Spleen (tissue), 11 donors: Measurements from ENCODE around the gene RIMS3. TPM values are rescaled to one million over a fixed set of nuclear protein-coding genes. Genes with fewer than 3 reads are reported as not detected.

ENCODE experiments used
- DNase-seq: peaks from one replicate; pipeline ENCODE4 v3.0.0-alpha.2; 2020
- H3K27ac ChIP-seq, 8 donors: fragments of 200-600 bp; sonication (generic) in 7 of 8; 1 replicate in 4 of 8; 2 replicates in 4 of 8; pipeline versions ENCODE4 v1.5.0 to v1.8.0; 2016 to 2021; ENCODE audit warnings: inconsistent platforms in 4 of 8, mild to moderate bottlenecking in 4 of 8, moderate library complexity in 1 of 8
- H3K27me3 ChIP-seq, 7 donors: fragments of 200-600 bp; sonication (generic) in 6 of 7; replicated peaks in 1 of 7; 1 replicate in 4 of 7; 2 replicates in 3 of 7; pipeline versions ENCODE4 v1.5.0 to v1.8.0; 2016 to 2021; ENCODE audit warnings: inconsistent platforms in 3 of 7, mild to moderate bottlenecking in 1 of 7
- H3K36me3 ChIP-seq, 6 donors: fragments of 200-600 bp; sonication (generic) in 5 of 6; 1 replicate in 4 of 6; 2 replicates in 2 of 6; pipeline versions ENCODE4 v1.5.0 to v1.8.0; 2016 to 2021; ENCODE audit warnings: inconsistent platforms in 2 of 6
- H3K4me1 ChIP-seq, 6 donors: fragments of 200-600 bp; sonication (generic) in 5 of 6; 1 replicate in 3 of 6; 2 replicates in 3 of 6; pipeline versions ENCODE4 v1.5.0 to v1.8.0; 2016 to 2021; ENCODE audit warnings: inconsistent platforms in 3 of 6
- H3K4me3 ChIP-seq, 8 donors: fragments of 200-600 bp; sonication (generic) in 7 of 8; 1 replicate in 4 of 8; 2 replicates in 4 of 8; pipeline versions ENCODE4 v1.5.0 to v1.8.0; 2016 to 2021; ENCODE audit warnings: inconsistent platforms in 4 of 8, mild to moderate bottlenecking in 4 of 8, moderate library complexity in 2 of 8
- H3K9me3 ChIP-seq, 8 donors: fragments of 200-600 bp; sonication (generic) in 7 of 8; 1 replicate in 4 of 8; 2 replicates in 4 of 8; pipeline versions ENCODE4 v1.5.0 to v1.8.0; 2016 to 2021; ENCODE audit warnings: inconsistent platforms in 4 of 8
- CTCF ChIP-seq, 11 experiments: fragments of 200-600 bp in 7 of 11; fragments of 450-650 bp in 4 of 11; sonication (generic) in 4 of 11; IDR thresholded peaks in 8 of 11; conservative IDR thresholded peaks in 3 of 11; 1 replicate in 7 of 11; 2 replicates in 4 of 11; pipeline versions ENCODE4 v1.4.0 to v1.8.0; 2016 to 2021; ENCODE audit warnings: antibody characterized with exemption in 11 of 11, inconsistent platforms in 4 of 11, mild to moderate bottlenecking in 1 of 11
- POLR2A ChIP-seq, 3 donors: fragments of 450-650 bp; IDR thresholded peaks; one replicate each; pipeline ENCODE4 v1.5.1; 2017; ENCODE audit warnings: antibody characterized with exemption in 3 of 3, mild to moderate bottlenecking in 1 of 3
- POLR2AphosphoS5 ChIP-seq, 3 donors: sonication (generic); formaldehyde crosslinking; IDR thresholded peaks; one replicate each; pipeline ENCODE4 v1.5.1; 2017; ENCODE audit warnings: antibody characterized with exemption in 3 of 3
- WGBS, 5 donors: extraction: QIAGEN DNeasy Blood & Tissue Kit in 3 of 5; methylation state at CpG; one replicate each; pipeline versions ENCODE4 v1.1.5 to v1.1.7; 2013 to 2018; 5-methylcytosine and 5-hydroxymethylcytosine counted together
- intact Hi-C: fragments of 100-400 bp; cut with DNase I; formaldehyde crosslinking; loops from one replicate; pipeline ENCODE4 v1.15.0; 2023; ENCODE audit warnings: low total_unique reads
- polyA plus RNA-seq, 3 donors: library from polyadenylated mRNA; stranded (reverse); fragments of 200-250 nt; gene quantifications; one replicate each; pipeline ENCODE4 v1.2.1, GENCODE V29; 2013
- total RNA-seq, 7 donors: library from RNA; depleted of rRNA in 3 of 7; stranded (reverse); fragments of >200 nt in 3 of 7; fragmentation: NEBNext Ultra II Directional in 4 of 7; extraction: Animal tissue kit (Norgen Biotek cat#: 25700) in 4 of 7; gene quantifications; one replicate each; pipeline versions ENCODE4 v1.1.0 to v1.2.1, GENCODE V29; 2016 to 2021
- donor health status: healthy with polysubstance abuse.
- donor health status: DM: no; HTN: no; CAD: no; lungs with moderate emphysema.
- donor health status: DM: no; HTN: no; CAD: no.
- donor health status: Bipolar disorder and iron deficiency.
- donor health status: healthy.
- donor health status: DM: no; HTN: no; CAD: no.
- donor health status: DM: yes; HTN: yes; CAD: no.

RIMS3 gene
- total and polyA plus RNA-seq, 10 donors, result 0.30 to 6.9 (median 2.7) TPM

DNA sequence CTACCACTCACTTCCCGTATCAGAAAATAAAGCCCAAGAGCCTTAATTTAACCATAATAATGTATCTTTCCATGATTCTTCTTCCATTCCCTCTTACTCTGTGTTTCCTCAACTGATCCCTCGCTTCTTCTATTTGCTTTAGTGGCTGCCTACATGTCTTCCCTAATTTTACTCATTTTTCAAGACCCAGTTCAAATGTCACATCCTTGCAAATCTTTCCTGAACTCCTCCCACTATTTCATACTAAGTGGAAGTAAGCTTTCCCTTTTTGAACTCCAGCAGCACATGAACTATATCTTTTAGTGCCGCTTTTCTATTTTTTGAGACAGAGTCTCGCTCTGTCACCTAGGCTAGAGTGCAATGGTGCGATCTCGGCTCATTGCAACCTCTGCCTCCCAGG, 22.2 kb upstream of the RIMS3 start:
- intact Hi-C loops, result no loop called here
- H3K36me3 ChIP-seq, result peaks cover 0 to 21% (median 6%) of the 10 kb centered on the region in 6 donors
- no peak for TF ChIP-seq POLR2AphosphoS5 (IDR thresholded peaks at IDR 0.05)
- TF ChIP-seq CTCF (IDR thresholded peaks at IDR 0.05 in 8 of 11, conservative IDR thresholded peaks at IDR 0.05 in 3 of 11), result no peak
- TF ChIP-seq POLR2A (IDR thresholded peaks at IDR 0.05), result no peak
- H3K9me3 ChIP-seq, result no peaks in the 10 kb centered on the region
- H3K27me3 ChIP-seq, result no peaks in the 10 kb centered on the region
- DNase-seq, result no peak
- WGBS, 5 donors, result 94 to 97% (median 96%) methylated on average over 6 of the region's 6 CpGs
- peaks cover 3 to 30% (median 21%) of the 10 kb centered on the region in 6 donors for H3K4me1 ChIP-seq
- no peak overlapping the region for H3K27ac ChIP-seq
- no peak overlapping the region for H3K4me3 ChIP-seq

DNA sequence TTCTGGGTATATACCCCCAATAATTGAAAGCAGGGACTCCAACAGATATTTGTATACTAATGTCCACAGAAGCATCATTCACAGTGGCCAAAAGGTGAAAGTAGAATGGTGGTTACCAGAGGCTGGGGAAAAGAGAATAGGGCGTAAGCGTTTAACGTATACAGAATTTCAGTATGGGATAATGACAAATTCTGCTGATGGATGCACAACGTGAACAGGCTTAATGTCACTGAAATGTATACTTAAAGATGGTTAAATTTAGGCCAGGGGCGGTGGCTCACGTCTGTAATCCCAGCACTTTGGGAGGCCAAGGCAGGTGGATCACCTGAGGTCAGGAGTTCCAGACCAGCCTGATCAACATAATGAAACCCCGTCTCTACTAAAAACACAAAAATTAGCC, 21.6 kb upstream of the RIMS3 start:
- H3K36me3 ChIP-seq, result peaks cover 0 to 21% (median 6%) of the 10 kb centered on the region in 6 donors
- intact Hi-C loops, result no loop called here
- H3K9me3 ChIP-seq, result no peaks in the 10 kb centered on the region
- no peak for DNase-seq
- TF ChIP-seq POLR2A (IDR thresholded peaks at IDR 0.05) (no peak), CTCF (IDR thresholded peaks at IDR 0.05 in 8 of 11, conservative IDR thresholded peaks at IDR 0.05 in 3 of 11) (no peak), POLR2AphosphoS5 (IDR thresholded peaks at IDR 0.05) (no peak)
- WGBS, 5 donors, result 93 to 98% (median 95%) methylated on average over 7 of the region's 7 CpGs
- peaks cover 0 to 24% (median 16%) of the 10 kb centered on the region in 6 donors for H3K4me1 ChIP-seq
- no peak overlapping the region for H3K4me3 ChIP-seq
- H3K27ac ChIP-seq, result no peak overlapping the region
- no peaks in the 10 kb centered on the region for H3K27me3 ChIP-seq

- WGBS, 5 donors, result 62 to 78% (median 74%) methylated on average over 3 of the region's 3 CpGs
- TF ChIP-seq CTCF (IDR thresholded peaks at IDR 0.05 in 8 of 11, conservative IDR thresholded peaks at IDR 0.05 in 3 of 11) (no peak), POLR2AphosphoS5 (IDR thresholded peaks at IDR 0.05) (peak in 1 of 3 donors; percentile 5), POLR2A (IDR thresholded peaks at IDR 0.05) (no peak)
- Histone ChIP-seq H3K4me1 (peaks cover 0 to 7% (median under 1%) of the 10 kb centered on the region in 6 donors), H3K9me3 (no peaks in the 10 kb centered on the region), H3K4me3 (no peak overlapping the region), H3K36me3 (peaks cover 0 to 21% (median 6%) of the 10 kb centered on the region in 6 donors), H3K27me3 (no peaks in the 10 kb centered on the region), H3K27ac (no peak overlapping the region)
- intact Hi-C loops, result no loop called here
- DNase-seq, result no peak
These were observed 19.2 kb upstream of the RIMS3 start for GRCh38 chr1:40684669-40685068.

DNA sequence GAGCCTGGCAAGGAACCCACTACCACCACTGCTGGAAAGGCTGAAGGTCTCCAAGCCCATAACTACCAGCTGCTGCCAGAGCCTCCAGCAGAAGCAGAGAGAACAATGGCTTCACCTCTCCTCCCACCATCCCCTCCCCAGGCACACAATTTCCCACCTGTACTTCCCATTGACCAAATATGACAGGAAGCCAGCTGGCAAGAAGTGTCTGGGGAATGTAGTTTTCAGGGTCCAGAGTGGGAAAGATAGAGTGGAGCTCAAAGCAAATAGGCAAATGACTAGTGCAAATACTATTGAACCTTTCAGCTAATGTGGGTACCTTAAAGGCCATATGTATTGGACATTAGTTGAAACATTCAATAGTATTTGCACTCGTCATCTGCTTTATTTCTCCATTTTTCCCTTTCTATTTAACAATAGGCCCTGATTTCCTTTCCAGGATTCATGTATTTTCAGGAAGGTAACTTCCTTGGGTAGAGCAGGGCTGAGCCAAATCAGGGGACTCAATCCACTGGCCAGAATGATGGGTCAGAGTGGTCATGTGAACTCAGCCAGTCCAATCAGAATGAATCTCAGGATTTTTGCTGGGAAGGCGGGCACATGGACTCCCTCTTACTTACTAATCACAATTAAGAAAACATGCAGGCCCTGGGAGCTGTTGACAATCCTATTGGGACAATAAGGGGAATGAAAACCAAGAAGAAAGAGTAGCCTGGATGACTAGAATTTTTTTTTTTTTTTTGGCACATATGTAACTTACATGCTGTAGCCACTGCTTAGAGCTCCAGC, 13.9 kb upstream of the RIMS3 start:
- Histone ChIP-seq H3K27ac (no peak overlapping the region), H3K36me3 (no peaks in the 10 kb centered on the region), H3K27me3 (no peaks in the 10 kb centered on the region), H3K4me3 (no peak overlapping the region), H3K9me3 (no peaks in the 10 kb centered on the region), H3K4me1 (peaks cover 0 to 6% (median 0%) of the 10 kb centered on the region in 6 donors)
- DNase-seq, result no peak
- intact Hi-C loops, result no loop called here
- WGBS, 5 donors, result 88 to 94% (median 91%) methylated on average over 2 of the region's 2 CpGs
- TF ChIP-seq POLR2A (IDR thresholded peaks at IDR 0.05), result no peak
- TF ChIP-seq POLR2AphosphoS5 (IDR thresholded peaks at IDR 0.05), result no peak
- no peak for TF ChIP-seq CTCF (IDR thresholded peaks at IDR 0.05 in 8 of 11, conservative IDR thresholded peaks at IDR 0.05 in 3 of 11)
